ENCODE results near the gene TMEM11. TPM values are rescaled to one million over a fixed set of nuclear protein-coding genes. Genes with fewer than 3 reads are reported as not detected.

Gene TMEM11
- polyA plus RNA-seq, 1 donor (not counting 4 experiments of a cell fraction or from before 2014, with no cell fraction given), result 40.1 TPM

DNA sequence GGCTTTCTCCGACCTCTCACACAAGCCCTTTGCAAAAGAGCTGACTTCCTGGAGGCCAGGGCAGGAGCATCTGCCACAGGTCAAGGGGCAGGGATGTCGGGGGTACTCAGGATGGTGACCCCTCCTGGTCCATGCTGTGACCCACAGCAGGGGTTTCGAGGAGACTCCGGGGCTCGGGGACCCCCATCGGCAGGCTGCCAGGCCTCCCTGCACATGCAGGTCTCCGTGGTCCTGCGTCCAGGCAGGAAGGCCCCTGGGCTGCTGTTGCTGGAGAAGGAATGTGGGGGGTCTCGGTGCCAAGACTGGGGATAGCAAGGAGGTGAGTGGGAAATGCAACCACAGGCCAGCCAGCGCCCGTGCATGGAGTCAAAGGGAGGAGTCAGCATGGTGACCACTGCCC is 27.6 kb upstream of the TMEM11 start:
- FAIRE-seq (no peak), DNase-seq (ENCODE audit: low read depth, low spot score) (no peak)
- dilution Hi-C loops (cut with MboI; ENCODE audit: extremely low pct_ligation_motif_present, low sequenced_read_pairs), result no loop called here
- Histone ChIP-seq H4K20me1 (ENCODE audit: control insufficient read depth, extremely low read depth, insufficient read depth, low read length) (no peaks in the 10 kb centered on the region), H3K27ac (ENCODE audit: control insufficient read depth, insufficient read depth, low read length) (no peak overlapping the region), H3K9me1 (ENCODE audit: control insufficient read depth, extremely low read depth, insufficient read depth, low read length) (no peaks in the 10 kb centered on the region), H3K79me2 (ENCODE audit: control insufficient read depth, insufficient read depth, low read length) (no peaks in the 10 kb centered on the region), H3K9ac (ENCODE audit: control insufficient read depth, extremely low read depth, insufficient read depth, low read length) (no peak overlapping the region), H2AFZ (ENCODE audit: control insufficient read depth, low read length) (no peak overlapping the region), H3K27me3 (ENCODE audit: control insufficient read depth, extremely low read depth, insufficient read depth, low read length) (no peaks in the 10 kb centered on the region), H3K4me2 (ENCODE audit: control insufficient read depth, extremely low read depth, insufficient read depth, low read depth, low read length) (no peak overlapping the region), H3K4me1 (ENCODE audit: control insufficient read depth, extremely low read depth, insufficient read depth, low read length) (no peaks in the 10 kb centered on the region), H3K9me3 (ENCODE audit: control insufficient read depth, low read depth, low read length) (no peaks in the 10 kb centered on the region), H3K4me3 (ENCODE audit: control insufficient read depth in 2 of 3, extremely low read depth in 1 of 3, insufficient read depth in 2 of 3, low read depth in 1 of 3, low read length in 3 of 3) (no peak overlapping the region), H3K36me3 (ENCODE audit: control insufficient read depth in 2 of 2, extremely low read depth in 1 of 2, insufficient read depth in 2 of 2, low read length in 2 of 2) (no peaks in the 10 kb centered on the region)
- TF ChIP-seq EZH2 (IDR thresholded peaks at IDR 0.05; ENCODE audit: low read length), result no peak
- TF ChIP-seq, protein P1, sequence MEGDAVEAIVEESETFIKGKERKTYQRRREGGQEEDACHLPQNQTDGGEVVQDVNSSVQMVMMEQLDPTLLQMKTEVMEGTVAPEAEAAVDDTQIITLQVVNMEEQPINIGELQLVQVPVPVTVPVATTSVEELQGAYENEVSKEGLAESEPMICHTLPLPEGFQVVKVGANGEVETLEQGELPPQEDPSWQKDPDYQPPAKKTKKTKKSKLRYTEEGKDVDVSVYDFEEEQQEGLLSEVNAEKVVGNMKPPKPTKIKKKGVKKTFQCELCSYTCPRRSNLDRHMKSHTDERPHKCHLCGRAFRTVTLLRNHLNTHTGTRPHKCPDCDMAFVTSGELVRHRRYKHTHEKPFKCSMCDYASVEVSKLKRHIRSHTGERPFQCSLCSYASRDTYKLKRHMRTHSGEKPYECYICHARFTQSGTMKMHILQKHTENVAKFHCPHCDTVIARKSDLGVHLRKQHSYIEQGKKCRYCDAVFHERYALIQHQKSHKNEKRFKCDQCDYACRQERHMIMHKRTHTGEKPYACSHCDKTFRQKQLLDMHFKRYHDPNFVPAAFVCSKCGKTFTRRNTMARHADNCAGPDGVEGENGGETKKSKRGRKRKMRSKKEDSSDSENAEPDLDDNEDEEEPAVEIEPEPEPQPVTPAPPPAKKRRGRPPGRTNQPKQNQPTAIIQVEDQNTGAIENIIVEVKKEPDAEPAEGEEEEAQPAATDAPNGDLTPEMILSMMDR (optimal IDR thresholded peaks at IDR 0.05 in 1 of 3, IDR thresholded peaks at IDR 0.05 in 1 of 3, conservative IDR thresholded peaks at IDR 0.05 in 1 of 3; ENCODE audit: extremely low read depth in 1 of 3, insufficient read depth in 2 of 3, low read length in 3 of 3), result no peak

DNA sequence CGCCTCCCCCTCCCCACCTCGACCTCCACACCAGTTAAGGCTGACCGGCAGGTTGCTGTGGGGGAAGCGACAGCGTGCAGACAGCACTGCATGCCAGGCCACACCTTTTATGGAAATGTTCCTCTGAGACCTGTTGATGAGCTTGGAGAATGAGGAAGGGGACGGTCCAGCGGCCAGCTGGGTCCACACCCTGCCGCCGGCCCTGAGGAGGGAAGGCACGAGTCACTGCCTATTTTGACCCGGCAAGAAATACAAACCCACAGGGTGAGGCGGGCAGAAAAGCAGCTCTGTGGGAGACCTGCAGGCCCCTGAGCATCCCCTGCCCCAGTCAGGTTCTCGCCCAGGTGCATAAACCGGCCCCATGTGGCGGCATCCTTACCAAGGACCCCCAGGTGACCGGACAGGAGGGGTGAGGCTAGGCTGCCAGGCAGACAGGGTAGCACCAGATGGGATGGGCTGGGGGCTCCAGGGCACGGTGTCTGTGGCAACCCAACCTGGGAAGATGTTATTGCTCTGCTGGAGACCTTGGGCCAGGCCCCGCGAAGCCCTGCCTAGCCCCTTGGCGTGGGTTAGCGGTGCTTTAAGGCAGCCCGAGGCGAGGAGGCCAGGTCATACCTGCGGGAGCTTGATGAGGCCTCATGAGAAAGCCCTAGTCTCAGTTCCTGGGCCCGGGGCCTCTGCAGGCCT is 26.6 kb upstream of the TMEM11 start:
- Histone ChIP-seq H3K4me3 (ENCODE audit: control insufficient read depth in 2 of 3, extremely low read depth in 1 of 3, insufficient read depth in 2 of 3, low read depth in 1 of 3, low read length in 3 of 3) (no peak overlapping the region), H2AFZ (ENCODE audit: control insufficient read depth, low read length) (no peak overlapping the region), H3K9me1 (ENCODE audit: control insufficient read depth, extremely low read depth, insufficient read depth, low read length) (no peaks in the 10 kb centered on the region), H3K4me1 (ENCODE audit: control insufficient read depth, extremely low read depth, insufficient read depth, low read length) (no peaks in the 10 kb centered on the region), H4K20me1 (ENCODE audit: control insufficient read depth, extremely low read depth, insufficient read depth, low read length) (no peaks in the 10 kb centered on the region), H3K9me3 (ENCODE audit: control insufficient read depth, low read depth, low read length) (no peaks in the 10 kb centered on the region), H3K79me2 (ENCODE audit: control insufficient read depth, insufficient read depth, low read length) (no peaks in the 10 kb centered on the region), H3K9ac (ENCODE audit: control insufficient read depth, extremely low read depth, insufficient read depth, low read length) (no peak overlapping the region), H3K27me3 (ENCODE audit: control insufficient read depth, extremely low read depth, insufficient read depth, low read length) (no peaks in the 10 kb centered on the region), H3K36me3 (ENCODE audit: control insufficient read depth in 2 of 2, extremely low read depth in 1 of 2, insufficient read depth in 2 of 2, low read length in 2 of 2) (no peaks in the 10 kb centered on the region), H3K27ac (ENCODE audit: control insufficient read depth, insufficient read depth, low read length) (no peak overlapping the region), H3K4me2 (ENCODE audit: control insufficient read depth, extremely low read depth, insufficient read depth, low read depth, low read length) (no peak overlapping the region)
- DNase-seq (ENCODE audit: low read depth, low spot score), result no peak
- dilution Hi-C loops (cut with MboI; ENCODE audit: extremely low pct_ligation_motif_present, low sequenced_read_pairs), result no loop called here
- TF ChIP-seq, protein P1 (optimal IDR thresholded peaks at IDR 0.05 in 1 of 3, IDR thresholded peaks at IDR 0.05 in 1 of 3, conservative IDR thresholded peaks at IDR 0.05 in 1 of 3; ENCODE audit: extremely low read depth in 1 of 3, insufficient read depth in 2 of 3, low read length in 3 of 3), result no peak
- no peak for TF ChIP-seq EZH2 (IDR thresholded peaks at IDR 0.05; ENCODE audit: low read length)
- FAIRE-seq, result no peak

Measured in keratinocyte (primary cell).